GM18502 (cell line): ENCODE results near the gene PLCB1.
A peak's percentile ranks its signal among the peaks of the same experiment; 100 is the strongest.
"Not testable (repeated sequence)": the region's sequence is repeated elsewhere in the genome, so short reads cannot be mapped to it uniquely, and the experiment has no call there.

Source experiments
- ATAC-seq: cut with Tn5 transposase; IDR thresholded peaks from one replicate; pipeline ENCODE4 v1.9.1; 2021; ENCODE audit warnings: mild to moderate bottlenecking; ENCODE audit not compliant: unreplicated experiment, poor library complexity

Gene PLCB1

GRCh38 chr20:8360035-8360434, 228.0 kb downstream of the PLCB1 start:
- no peak for ATAC-seq

- ATAC-seq = peak; percentile 69
Measured at GRCh38 chr20:8361006-8361652, 229.1 kb downstream of the PLCB1 start.

GRCh38 chr20:8361779-8362178, 229.7 kb downstream of the PLCB1 start:
- no peak for ATAC-seq

- ATAC-seq = no peak
Measured at GRCh38 chr20:8362457-8362856, 230.4 kb downstream of the PLCB1 start.

- no peak for ATAC-seq
Measured at GRCh38 chr20:8363970-8364733, 232.1 kb downstream of the PLCB1 start.

GRCh38 chr20:8364734-8365078, 232.6 kb downstream of the PLCB1 start:
- ATAC-seq = no peak

GRCh38 chr20:8365634-8366033, 233.6 kb downstream of the PLCB1 start:
- no peak for ATAC-seq

- ATAC-seq = no peak
Measured at GRCh38 chr20:8366303-8366923, 234.3 kb downstream of the PLCB1 start.

GRCh38 chr20:8367689-8368088, 235.6 kb downstream of the PLCB1 start:
- ATAC-seq = no peak

- ATAC-seq = no peak
Measured at GRCh38 chr20:8368670-8369069, 236.6 kb downstream of the PLCB1 start.

- no peak for ATAC-seq
Measured at GRCh38 chr20:8369311-8369710, 237.2 kb downstream of the PLCB1 start.

- ATAC-seq = no peak
Measured at GRCh38 chr20:8370774-8371173, 238.7 kb downstream of the PLCB1 start.

- ATAC-seq = no peak
Measured at GRCh38 chr20:8372824-8373380, 240.8 kb downstream of the PLCB1 start.

GRCh38 chr20:8373579-8373978, 241.5 kb downstream of the PLCB1 start:
- ATAC-seq = no peak

GRCh38 chr20:8375898-8376297, 243.8 kb downstream of the PLCB1 start:
- no peak for ATAC-seq

GRCh38 chr20:8376940-8377339, 244.9 kb downstream of the PLCB1 start:
- ATAC-seq = no peak

- not testable (repeated sequence) for ATAC-seq
Measured at GRCh38 chr20:8379125-8379524, 247.1 kb downstream of the PLCB1 start.

GRCh38 chr20:8385247-8385646, 253.2 kb downstream of the PLCB1 start:
- ATAC-seq = no peak

GRCh38 chr20:8386991-8387390, 254.9 kb downstream of the PLCB1 start:
- no peak for ATAC-seq

- no peak for ATAC-seq
Measured at GRCh38 chr20:8388141-8388540, 256.1 kb downstream of the PLCB1 start.

- ATAC-seq = no peak
Measured at GRCh38 chr20:8388707-8389106, 256.6 kb downstream of the PLCB1 start.
